SK-N-SH treated with all-trans-retinoic acid at 6 μM for 48 hours (cell line): ENCODE results near the gene LGALS1.

Source experiments
- ATAC-seq: fragments of 200-7000 bp; cut with Tn5 transposase; 3 replicates; pipeline ENCODE4 v1.9.1; 2020; ENCODE audit warnings: mild to moderate bottlenecking, moderate library complexity
- ARNTL ChIP-seq: fragments of 450-650 bp; formaldehyde crosslinking; IDR thresholded peaks from 2 replicates; pipeline ENCODE4 v1.5.0; 2020; ENCODE audit warnings: low read depth, mild to moderate bottlenecking, moderate library complexity, borderline replicate concordance
- BACH2 ChIP-seq: fragments of 250-450 bp; sonication (Bioruptor Pico); IDR thresholded peaks from 2 replicates; pipeline ENCODE4 v1.9.0; 2021; ENCODE audit warnings: mild to moderate bottlenecking, borderline replicate concordance
- CSDC2 ChIP-seq: fragments of 250-450 bp; sonication (Bioruptor Pico); IDR thresholded peaks from 2 replicates; pipeline ENCODE4 v1.5.0; 2020; ENCODE audit warnings: mild to moderate bottlenecking, moderate library complexity
- CSRNP3 ChIP-seq: fragments of 250-450 bp; sonication (Bioruptor Pico); IDR thresholded peaks from 2 replicates; pipeline ENCODE4 v1.5.1; 2021; ENCODE audit warnings: mild to moderate bottlenecking, moderate library complexity
- ESRRG ChIP-seq: fragments of 250-450 bp; sonication (Bioruptor Pico); IDR thresholded peaks from 2 replicates; pipeline ENCODE4 v1.6.1; 2021; ENCODE audit warnings: mild to moderate bottlenecking
- GLIS3 ChIP-seq: fragments of 250-450 bp; sonication (Bioruptor Pico); IDR thresholded peaks from 2 replicates; pipeline ENCODE4 v1.5.0; 2020; ENCODE audit warnings: mild to moderate bottlenecking, moderate library complexity
- ISL1 ChIP-seq: fragments of 250-450 bp; sonication (Bioruptor Pico); IDR thresholded peaks from 2 replicates; pipeline ENCODE4 v2.1.2; 2022; ENCODE audit warnings: mild to moderate bottlenecking, moderate library complexity
- PATZ1 ChIP-seq: fragments of 250-450 bp; sonication (Bioruptor Pico); IDR thresholded peaks from 2 replicates; pipeline ENCODE4 v1.8.0; 2020; ENCODE audit warnings: mild to moderate bottlenecking, moderate library complexity, borderline replicate concordance
- RARB ChIP-seq: fragments of 250-450 bp; sonication (Bioruptor Pico); IDR thresholded peaks from 2 replicates; pipeline ENCODE4 v1.8.0; 2021; ENCODE audit warnings: mild to moderate bottlenecking, moderate library complexity
- SNAI2 ChIP-seq: fragments of 250-450 bp; sonication (Bioruptor Pico); IDR thresholded peaks from 2 replicates; pipeline ENCODE4 v1.5.0; 2020; ENCODE audit warnings: mild to moderate bottlenecking, moderate library complexity
- TCF4 ChIP-seq: fragments of 250-450 bp; sonication (Bioruptor Pico); IDR thresholded peaks from 2 replicates; pipeline ENCODE4 v1.8.0; 2021; ENCODE audit warnings: mild to moderate bottlenecking, moderate library complexity, borderline replicate concordance
- TOX ChIP-seq: fragments of 250-450 bp; sonication (Bioruptor Pico); IDR thresholded peaks from 2 replicates; pipeline ENCODE4 v1.8.0; 2021; ENCODE audit warnings: mild to moderate bottlenecking, moderate library complexity, borderline replicate concordance
- TSHZ2 ChIP-seq: fragments of 250-450 bp; sonication (Bioruptor Pico); IDR thresholded peaks from 2 replicates; pipeline ENCODE4 v1.5.0; 2020; ENCODE audit warnings: mild to moderate bottlenecking, moderate library complexity
- ZC3H10 ChIP-seq: fragments of 250-450 bp; sonication (Bioruptor Pico); IDR thresholded peaks from 2 replicates; pipeline ENCODE4 v1.5.1; 2021; ENCODE audit warnings: mild to moderate bottlenecking, moderate library complexity
- ZFP3 ChIP-seq: fragments of 250-450 bp; sonication (Bioruptor Pico); IDR thresholded peaks from 2 replicates; pipeline ENCODE4 v1.5.0; 2020; ENCODE audit warnings: mild to moderate bottlenecking, moderate library complexity
- ZFP30 ChIP-seq: fragments of 450-650 bp; formaldehyde crosslinking; IDR thresholded peaks from 2 replicates; pipeline ENCODE4 v1.5.0; 2022; ENCODE audit warnings: mild to moderate bottlenecking, moderate library complexity
- ZNF70 ChIP-seq: fragments of 450-650 bp; formaldehyde crosslinking; IDR thresholded peaks from 2 replicates; pipeline ENCODE4 v1.5.0; 2020; ENCODE audit warnings: mild to moderate bottlenecking, moderate library complexity
- ZNF8 ChIP-seq: fragments of 450-650 bp; formaldehyde crosslinking; IDR thresholded peaks from 2 replicates; pipeline ENCODE4 v1.5.0; 2020; ENCODE audit warnings: mild to moderate bottlenecking, moderate library complexity
- TF ChIP-seq, protein P1 (sequence below): fragments of 250-450 bp; sonication (Bioruptor Pico); IDR thresholded peaks from 2 replicates; pipeline ENCODE4 v1.8.0; 2021; ENCODE audit warnings: low read depth, mild to moderate bottlenecking, moderate library complexity, borderline replicate concordance
- TF ChIP-seq, protein P2 (sequence below): fragments of 250-450 bp; sonication (Bioruptor Pico); IDR thresholded peaks from 2 replicates; pipeline ENCODE4 v1.5.1; 2020; ENCODE audit warnings: low read depth, mild to moderate bottlenecking, moderate library complexity

The LGALS1 gene

GRCh38 chr22:37674951-37675929 lies at the start of gene LGALS1:
LGALS1 (plus strand) TSS chr22:37675636; CDS start chr22:37675703, 67 bp downstream.
- no peak for TF ChIP-seq TOX (CRISPR knock-in tag)
- TF ChIP-seq RARB: no peak
- TF ChIP-seq ZFP3 (CRISPR knock-in tag): 0 out of 2 replicates have a peak, but pooled peaks have one; percentile 28
- TF ChIP-seq, protein P1, sequence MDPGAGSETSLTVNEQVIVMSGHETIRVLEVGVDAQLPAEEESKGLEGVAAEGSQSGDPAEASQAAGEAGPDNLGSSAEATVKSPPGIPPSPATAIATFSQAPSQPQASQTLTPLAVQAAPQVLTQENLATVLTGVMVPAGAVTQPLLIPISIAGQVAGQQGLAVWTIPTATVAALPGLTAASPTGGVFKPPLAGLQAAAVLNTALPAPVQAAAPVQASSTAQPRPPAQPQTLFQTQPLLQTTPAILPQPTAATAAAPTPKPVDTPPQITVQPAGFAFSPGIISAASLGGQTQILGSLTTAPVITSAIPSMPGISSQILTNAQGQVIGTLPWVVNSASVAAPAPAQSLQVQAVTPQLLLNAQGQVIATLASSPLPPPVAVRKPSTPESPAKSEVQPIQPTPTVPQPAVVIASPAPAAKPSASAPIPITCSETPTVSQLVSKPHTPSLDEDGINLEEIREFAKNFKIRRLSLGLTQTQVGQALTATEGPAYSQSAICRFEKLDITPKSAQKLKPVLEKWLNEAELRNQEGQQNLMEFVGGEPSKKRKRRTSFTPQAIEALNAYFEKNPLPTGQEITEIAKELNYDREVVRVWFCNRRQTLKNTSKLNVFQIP (CRISPR knock-in tag): no peak
- TF ChIP-seq ZNF8: no peak
- TF ChIP-seq TSHZ2 (CRISPR knock-in tag): 0 out of 2 replicates have a peak, but pooled peaks have one; percentile 20
- no peak for TF ChIP-seq GLIS3 (CRISPR knock-in tag)
- TF ChIP-seq PATZ1 (CRISPR knock-in tag): peak; percentile 93
- TF ChIP-seq, protein P2, sequence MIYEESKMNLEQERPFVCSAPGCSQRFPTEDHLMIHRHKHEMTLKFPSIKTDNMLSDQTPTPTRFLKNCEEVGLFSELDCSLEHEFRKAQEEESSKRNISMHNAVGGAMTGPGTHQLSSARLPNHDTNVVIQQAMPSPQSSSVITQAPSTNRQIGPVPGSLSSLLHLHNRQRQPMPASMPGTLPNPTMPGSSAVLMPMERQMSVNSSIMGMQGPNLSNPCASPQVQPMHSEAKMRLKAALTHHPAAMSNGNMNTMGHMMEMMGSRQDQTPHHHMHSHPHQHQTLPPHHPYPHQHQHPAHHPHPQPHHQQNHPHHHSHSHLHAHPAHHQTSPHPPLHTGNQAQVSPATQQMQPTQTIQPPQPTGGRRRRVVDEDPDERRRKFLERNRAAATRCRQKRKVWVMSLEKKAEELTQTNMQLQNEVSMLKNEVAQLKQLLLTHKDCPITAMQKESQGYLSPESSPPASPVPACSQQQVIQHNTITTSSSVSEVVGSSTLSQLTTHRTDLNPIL (CRISPR knock-in tag): no peak
- no peak for TF ChIP-seq ZFP30
- no peak for TF ChIP-seq ZC3H10 (CRISPR knock-in tag)
- peak; percentile 84 for ATAC-seq

DNA sequence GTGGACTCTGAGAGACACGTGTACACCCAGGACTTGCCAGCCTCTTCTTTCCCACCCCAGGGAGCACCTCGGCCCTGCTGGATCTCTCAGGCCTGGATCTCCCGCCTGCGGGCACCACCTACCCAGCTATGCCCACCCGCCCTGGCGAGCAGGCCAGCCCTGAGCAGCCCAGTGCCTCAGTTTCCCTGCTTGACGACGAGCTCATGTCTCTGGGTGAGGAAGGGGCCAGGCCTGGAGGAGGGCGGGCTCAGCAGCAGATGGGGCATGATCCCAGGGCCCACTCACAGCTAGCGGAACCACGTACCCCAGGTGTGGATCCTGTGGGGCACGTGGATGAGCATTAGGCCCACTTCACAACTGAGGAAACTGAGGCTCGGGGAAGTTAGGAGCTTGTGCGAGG lies 49.7 kb upstream of the LGALS1 start:
- no peak for ATAC-seq
- TF ChIP-seq TCF4 (CRISPR knock-in tag) (no peak), CSRNP3 (CRISPR knock-in tag) (no peak), ZNF70 (CRISPR knock-in tag) (no peak), ZC3H10 (CRISPR knock-in tag) (no peak), ISL1 (CRISPR knock-in tag) (no peak), TSHZ2 (CRISPR knock-in tag) (no peak)

- ATAC-seq: no peak
- TF ChIP-seq, protein P2 (CRISPR knock-in tag): no peak
- TF ChIP-seq CSDC2 (no peak), BACH2 (CRISPR knock-in tag) (no peak), ZFP30 (no peak), ZC3H10 (CRISPR knock-in tag) (no peak), SNAI2 (CRISPR knock-in tag) (no peak), CSRNP3 (CRISPR knock-in tag) (no peak), ESRRG (CRISPR knock-in tag) (no peak), ARNTL (CRISPR knock-in tag) (no peak)
Measured at GRCh38 chr22:37626144-37626543, 49.3 kb upstream of the LGALS1 start.
